DOHH2 (cell line): ENCODE data around the gene KCNH1.
"Not testable (repeated sequence)": the region's sequence is repeated elsewhere in the genome, so short reads cannot be mapped to it uniquely, and the experiment has no call there.

Experiments used
- H3F3A ChIP-seq: fragments of 200-600 bp; sonication (generic), shearing (Covaris generic); 2 replicates; pipeline ENCODE4 v1.6.0; 2016; ENCODE audit warnings: antibody characterized with exemption, mild to moderate bottlenecking; ENCODE audit not compliant: control insufficient read depth, insufficient read depth
- H3K27ac ChIP-seq: fragments of 200-600 bp; sonication (generic); 2 replicates; pipeline ENCODE4 v1.5.1; 2014; ENCODE audit warnings: low read depth, mild to moderate bottlenecking, low read length, moderate library complexity
- H3K27me3 ChIP-seq: fragments of 200-600 bp; sonication (generic); 2 replicates; pipeline ENCODE4 v1.6.1; 2014; ENCODE audit warnings: mild to moderate bottlenecking, low read length, mixed read lengths; ENCODE audit not compliant: control insufficient read depth
- H3K36me3 ChIP-seq: fragments of 200-600 bp; sonication (generic); 2 replicates; pipeline ENCODE4 v1.6.1; 2014; ENCODE audit warnings: mild to moderate bottlenecking, low read length, moderate library complexity, mixed read lengths; ENCODE audit not compliant: control insufficient read depth
- H3K4me1 ChIP-seq: fragments of 200-600 bp; sonication (generic); 2 replicates; pipeline ENCODE4 v1.6.1; 2014; ENCODE audit warnings: mild to moderate bottlenecking, low read length, mixed read lengths; ENCODE audit not compliant: control insufficient read depth
- H3K4me2 ChIP-seq: fragments of 200-600 bp; sonication (generic); 2 replicates; pipeline ENCODE4 v1.6.0; 2014; ENCODE audit warnings: mild to moderate bottlenecking, low read length, moderate library complexity
- H3K4me3 ChIP-seq: fragments of 200-600 bp; sonication (generic); 2 replicates; pipeline ENCODE4 v1.5.1; 2014; ENCODE audit warnings: mild to moderate bottlenecking, low read length, mixed read lengths
- H3K79me2 ChIP-seq: fragments of 200-600 bp; sonication (generic); 2 replicates; pipeline ENCODE4 v1.6.1; 2014; ENCODE audit warnings: mild to moderate bottlenecking, low read length, mixed read lengths; ENCODE audit not compliant: control insufficient read depth
- H3K9me2 ChIP-seq: fragments of 200-600 bp; sonication (generic); replicated peaks from 2 replicates; pipeline ENCODE4 v1.6.1; 2014; ENCODE audit warnings: mild to moderate bottlenecking, low read length, mixed read lengths; ENCODE audit not compliant: control insufficient read depth
- H3K9me3 ChIP-seq: fragments of 200-600 bp; sonication (generic); 2 replicates; pipeline ENCODE4 v1.6.1; 2014; ENCODE audit warnings: antibody characterized with exemption, low read length, mixed read lengths; ENCODE audit not compliant: control insufficient read depth, insufficient read depth
- H4K20me1 ChIP-seq: fragments of 200-600 bp; sonication (generic); 2 replicates; pipeline ENCODE4 v1.6.0; 2014; ENCODE audit warnings: low read depth, mild to moderate bottlenecking, antibody characterized with exemption, low read length, moderate library complexity; ENCODE audit not compliant: control insufficient read depth, insufficient read depth
- EZH2phosphoT487 ChIP-seq: fragments of 200-600 bp; sonication (generic); IDR thresholded peaks from 2 replicates; pipeline ENCODE4 v1.6.1; 2017; ENCODE audit warnings: borderline replicate concordance, mild to moderate bottlenecking, antibody characterized with exemption, low read length, moderate library complexity, mixed read lengths
- TF ChIP-seq, protein P1 (sequence below): fragments of 200-600 bp; sonication (generic); IDR thresholded peaks from one replicate; pipeline ENCODE4 v1.5.1; 2014; ENCODE audit warnings: antibody characterized with exemption, mild to moderate bottlenecking, low read depth, low read length; ENCODE audit not compliant: poor library complexity, severe bottlenecking

Gene KCNH1

GRCh38 chr1:211007830-211008229, 126.1 kb downstream of the KCNH1 start:
- Histone ChIP-seq H3K9me3 (no peaks in the 10 kb centered on the region), H3K79me2 (no peaks in the 10 kb centered on the region), H3K9me2 (no peaks in the 10 kb centered on the region), H3K36me3 (no peaks in the 10 kb centered on the region), H3K27ac (no peak overlapping the region), H3K4me1 (no peaks in the 10 kb centered on the region), H3K4me2 (no peak overlapping the region), H3K27me3 (0 out of 2 replicates have a peak, but pooled peaks cover 2% of the 10 kb centered on the region), H3K4me3 (no peak overlapping the region), H4K20me1 (no peaks in the 10 kb centered on the region), H3F3A (no peaks in the 10 kb centered on the region)
- TF ChIP-seq, protein P1, sequence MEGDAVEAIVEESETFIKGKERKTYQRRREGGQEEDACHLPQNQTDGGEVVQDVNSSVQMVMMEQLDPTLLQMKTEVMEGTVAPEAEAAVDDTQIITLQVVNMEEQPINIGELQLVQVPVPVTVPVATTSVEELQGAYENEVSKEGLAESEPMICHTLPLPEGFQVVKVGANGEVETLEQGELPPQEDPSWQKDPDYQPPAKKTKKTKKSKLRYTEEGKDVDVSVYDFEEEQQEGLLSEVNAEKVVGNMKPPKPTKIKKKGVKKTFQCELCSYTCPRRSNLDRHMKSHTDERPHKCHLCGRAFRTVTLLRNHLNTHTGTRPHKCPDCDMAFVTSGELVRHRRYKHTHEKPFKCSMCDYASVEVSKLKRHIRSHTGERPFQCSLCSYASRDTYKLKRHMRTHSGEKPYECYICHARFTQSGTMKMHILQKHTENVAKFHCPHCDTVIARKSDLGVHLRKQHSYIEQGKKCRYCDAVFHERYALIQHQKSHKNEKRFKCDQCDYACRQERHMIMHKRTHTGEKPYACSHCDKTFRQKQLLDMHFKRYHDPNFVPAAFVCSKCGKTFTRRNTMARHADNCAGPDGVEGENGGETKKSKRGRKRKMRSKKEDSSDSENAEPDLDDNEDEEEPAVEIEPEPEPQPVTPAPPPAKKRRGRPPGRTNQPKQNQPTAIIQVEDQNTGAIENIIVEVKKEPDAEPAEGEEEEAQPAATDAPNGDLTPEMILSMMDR = no peak
- no peak for TF ChIP-seq EZH2phosphoT487

- not testable (repeated sequence) for H3K9me3 ChIP-seq, H3K4me3 ChIP-seq, H3K4me2 ChIP-seq, H3K27me3 ChIP-seq, H3K4me1 ChIP-seq, H3F3A ChIP-seq, H3K79me2 ChIP-seq, H4K20me1 ChIP-seq, H3K9me2 ChIP-seq, H3K27ac ChIP-seq, H3K36me3 ChIP-seq
These were observed 138.0 kb downstream of the KCNH1 start for GRCh38 chr1:210995931-210996330.

DNA sequence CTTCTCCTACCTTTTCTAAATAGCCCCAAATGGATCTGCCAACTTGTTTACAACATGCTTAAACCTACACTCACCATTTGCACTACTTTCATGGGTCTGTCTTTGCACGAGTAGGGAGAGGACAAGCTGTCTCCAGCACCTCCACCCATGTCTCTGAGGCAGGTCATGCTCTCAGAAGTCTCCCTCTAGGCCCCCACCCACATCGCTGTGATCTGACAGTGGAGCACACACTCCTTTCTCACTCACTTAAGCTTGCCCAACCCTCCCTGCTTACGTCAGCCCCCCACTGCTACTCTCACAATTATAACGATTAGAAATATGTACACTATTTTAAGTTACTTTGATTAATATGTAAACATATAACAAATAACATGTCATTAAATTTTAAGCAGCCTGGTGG, 141.1 kb downstream of the KCNH1 start:
- H3K9me2 ChIP-seq = no peaks in the 10 kb centered on the region
- H3K9me3 ChIP-seq = no peaks in the 10 kb centered on the region
- H3F3A ChIP-seq = no peaks in the 10 kb centered on the region
- no peaks in the 10 kb centered on the region for H4K20me1 ChIP-seq
- TF ChIP-seq EZH2phosphoT487 = no peak
- TF ChIP-seq, protein P1 = no peak
- no peaks in the 10 kb centered on the region for H3K79me2 ChIP-seq
- no peaks in the 10 kb centered on the region for H3K36me3 ChIP-seq
- H3K27ac ChIP-seq = no peak overlapping the region
- no peak overlapping the region for H3K4me3 ChIP-seq
- no peaks in the 10 kb centered on the region for H3K4me1 ChIP-seq
- H3K4me2 ChIP-seq = no peak overlapping the region
- no peaks in the 10 kb centered on the region for H3K27me3 ChIP-seq

DNA sequence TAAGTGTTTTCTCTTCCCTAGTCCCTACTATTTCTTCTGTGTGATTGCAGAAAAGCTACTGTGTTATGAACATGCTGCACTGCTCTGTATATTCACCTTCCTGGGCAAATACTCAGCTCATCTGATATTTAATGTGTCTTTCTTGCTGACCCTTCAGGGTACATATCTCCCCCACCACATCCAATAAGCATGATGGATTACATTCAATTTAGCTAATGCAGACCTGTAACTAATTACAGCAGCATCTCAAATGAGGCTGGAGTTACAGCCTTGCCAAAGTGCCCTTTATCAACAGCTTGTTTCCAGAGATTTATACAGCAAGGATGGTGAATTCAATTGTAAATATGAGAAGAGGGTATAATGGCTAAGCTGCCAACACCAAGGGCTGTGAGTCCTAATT, 144.0 kb downstream of the KCNH1 start:
- Histone ChIP-seq H3K4me2 (no peak overlapping the region), H3K4me1 (no peaks in the 10 kb centered on the region), H4K20me1 (no peaks in the 10 kb centered on the region), H3K36me3 (no peaks in the 10 kb centered on the region), H3K9me2 (no peaks in the 10 kb centered on the region), H3K4me3 (no peak overlapping the region), H3F3A (no peaks in the 10 kb centered on the region), H3K79me2 (no peaks in the 10 kb centered on the region), H3K27ac (no peak overlapping the region), H3K9me3 (no peaks in the 10 kb centered on the region), H3K27me3 (no peaks in the 10 kb centered on the region)
- TF ChIP-seq, protein P1 = no peak
- no peak for TF ChIP-seq EZH2phosphoT487
